Skin of body (tissue), 2 donors: ENCODE measurements around the gene ADAMTS6. TPM values are rescaled to one million over a fixed set of nuclear protein-coding genes. Genes with fewer than 3 reads are reported as not detected.

Experiments used
- DNase-seq: peaks from one replicate; lab custom pipeline; 2025; lab: John Stamatoyannopoulos, UW
- total RNA-seq: library from RNA; depleted of rRNA; stranded (reverse); fragments of >200 nt; gene quantifications from one replicate; pipeline ENCODE4 v1.2.3, GENCODE V29; 2014

ADAMTS6 gene
- total RNA-seq, 1 donor from 2014 or later = 7.0 TPM

- DNase-seq = no peak
Measured at GRCh38 chr5:65151614-65152013, 330.1 kb downstream of the ADAMTS6 start.

GRCh38 chr5:65150599-65151304 is 331.0 kb downstream of the ADAMTS6 start:
- no peak for DNase-seq

- no peak for DNase-seq
Measured at GRCh38 chr5:65149827-65150226, 331.9 kb downstream of the ADAMTS6 start.

- DNase-seq = no peak
Measured at GRCh38 chr5:65144136-65144871, 337.4 kb downstream of the ADAMTS6 start.

- DNase-seq = no peak
Measured at GRCh38 chr5:65142511-65143011, 339.2 kb downstream of the ADAMTS6 start.

GRCh38 chr5:65142016-65142415 is 339.7 kb downstream of the ADAMTS6 start:
- no peak for DNase-seq

GRCh38 chr5:65141493-65141892 is 340.2 kb downstream of the ADAMTS6 start:
- DNase-seq = no peak

- no peak for DNase-seq
Measured at GRCh38 chr5:65137631-65138030, 344.1 kb downstream of the ADAMTS6 start.

GRCh38 chr5:65133477-65134110 is 348.1 kb downstream of the ADAMTS6 start:
- DNase-seq = no peak

- no peak for DNase-seq
Measured at GRCh38 chr5:65132386-65132785, 349.3 kb downstream of the ADAMTS6 start.

- no peak for DNase-seq
Measured at GRCh38 chr5:65128226-65128625, 353.5 kb downstream of the ADAMTS6 start.

GRCh38 chr5:65127161-65127901 is 354.4 kb downstream of the ADAMTS6 start:
- DNase-seq = no peak

- no peak for DNase-seq
Measured at GRCh38 chr5:65126542-65127069, 355.1 kb downstream of the ADAMTS6 start.

- DNase-seq = no peak
Measured at GRCh38 chr5:65125591-65126541, 355.9 kb downstream of the ADAMTS6 start.

GRCh38 chr5:65121880-65122436 is 359.8 kb downstream of the ADAMTS6 start:
- no peak for DNase-seq

GRCh38 chr5:65120371-65120967 is 361.3 kb downstream of the ADAMTS6 start:
- DNase-seq = no peak

- DNase-seq = no peak
Measured at GRCh38 chr5:65117525-65117924, 364.2 kb downstream of the ADAMTS6 start.

- no peak for DNase-seq
Measured at GRCh38 chr5:65113771-65114170, 367.9 kb downstream of the ADAMTS6 start.

GRCh38 chr5:65111961-65112658 is 369.6 kb downstream of the ADAMTS6 start:
- DNase-seq = no peak
